GM10266 (cell line): ENCODE results near the gene MTHFD2.

Experiments
- DNase-seq: peaks from one replicate; pipeline ENCODE4 v3.0.0; 2012; ENCODE audit errors: extremely low spot score
- CTCF ChIP-seq: IDR thresholded peaks from 2 replicates; pipeline ENCODE4 v1.5.1; 2012; ENCODE audit warnings: mild to moderate bottlenecking, low read depth; ENCODE audit not compliant: control insufficient read depth, insufficient read depth; ENCODE audit errors: missing control alignments

The MTHFD2 gene

GRCh38 chr2:74253971-74254310 lies 55.5 kb downstream of the MTHFD2 start:
- no peak for TF ChIP-seq CTCF
- DNase-seq, result no peak

- TF ChIP-seq CTCF, result no peak
- DNase-seq, result no peak
Measured at GRCh38 chr2:74255660-74256213, 57.3 kb downstream of the MTHFD2 start.

DNA sequence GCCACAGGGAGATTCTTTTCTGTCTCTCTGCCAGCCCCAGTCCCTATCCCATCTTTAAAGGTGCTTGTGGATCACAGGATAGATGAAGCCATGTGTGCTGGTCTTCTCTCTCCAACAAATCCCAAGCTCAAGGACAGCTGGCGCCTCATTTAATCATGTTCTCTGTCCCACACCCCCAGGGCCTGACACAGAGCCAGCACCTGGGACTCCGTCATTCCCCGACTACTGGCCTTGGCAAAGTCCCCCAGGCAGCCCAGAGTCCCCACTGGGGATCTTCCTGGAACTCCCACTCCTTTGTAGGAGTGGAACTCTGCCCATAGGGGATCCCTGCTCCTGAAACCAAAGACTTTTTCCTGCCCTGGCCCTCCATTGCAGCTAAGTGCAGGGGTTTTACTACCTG lies 60.8 kb downstream of the MTHFD2 start:
- DNase-seq, result no peak
- TF ChIP-seq CTCF, result no peak

DNA sequence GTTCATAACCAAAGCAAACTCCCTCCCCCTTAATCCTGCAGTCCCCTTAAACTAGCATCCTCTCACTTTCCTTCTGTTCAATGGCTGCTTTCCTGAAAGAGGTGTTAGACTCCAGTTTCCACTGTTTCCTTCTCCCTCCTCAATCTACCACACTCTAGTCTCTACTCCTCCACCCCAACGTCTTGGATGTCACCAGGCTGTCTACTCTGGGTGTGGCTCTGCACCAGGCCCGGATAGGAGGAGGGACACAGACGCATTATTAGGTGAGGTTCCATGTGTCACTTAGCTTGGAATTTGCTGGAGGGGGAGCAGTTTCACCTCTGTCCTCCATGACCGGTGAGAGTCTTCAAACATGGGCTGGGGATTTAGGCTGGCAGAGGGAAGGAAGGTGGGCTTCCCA lies 61.3 kb downstream of the MTHFD2 start:
- no peak for TF ChIP-seq CTCF
- no peak for DNase-seq

DNA sequence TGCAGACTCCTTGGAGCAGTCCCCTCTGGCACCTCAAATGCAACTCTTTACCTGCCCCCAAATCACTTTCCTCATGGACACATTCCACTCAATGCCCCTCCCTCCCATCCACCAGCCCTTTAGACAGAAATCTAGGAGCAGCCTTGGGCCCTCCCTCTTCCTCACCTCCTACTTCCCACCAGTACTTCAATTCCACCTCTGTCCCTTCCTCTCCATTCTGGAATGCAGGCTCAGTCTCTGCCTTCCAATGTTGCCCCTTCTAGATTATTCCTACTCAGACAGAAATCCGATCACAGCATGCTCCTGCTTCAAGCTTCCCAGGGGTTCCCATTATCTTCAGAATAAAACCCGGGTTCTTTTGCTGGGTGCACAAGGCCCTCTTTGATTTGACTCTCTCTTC lies 62.1 kb downstream of the MTHFD2 start:
- TF ChIP-seq CTCF, result no peak
- DNase-seq, result no peak

DNA sequence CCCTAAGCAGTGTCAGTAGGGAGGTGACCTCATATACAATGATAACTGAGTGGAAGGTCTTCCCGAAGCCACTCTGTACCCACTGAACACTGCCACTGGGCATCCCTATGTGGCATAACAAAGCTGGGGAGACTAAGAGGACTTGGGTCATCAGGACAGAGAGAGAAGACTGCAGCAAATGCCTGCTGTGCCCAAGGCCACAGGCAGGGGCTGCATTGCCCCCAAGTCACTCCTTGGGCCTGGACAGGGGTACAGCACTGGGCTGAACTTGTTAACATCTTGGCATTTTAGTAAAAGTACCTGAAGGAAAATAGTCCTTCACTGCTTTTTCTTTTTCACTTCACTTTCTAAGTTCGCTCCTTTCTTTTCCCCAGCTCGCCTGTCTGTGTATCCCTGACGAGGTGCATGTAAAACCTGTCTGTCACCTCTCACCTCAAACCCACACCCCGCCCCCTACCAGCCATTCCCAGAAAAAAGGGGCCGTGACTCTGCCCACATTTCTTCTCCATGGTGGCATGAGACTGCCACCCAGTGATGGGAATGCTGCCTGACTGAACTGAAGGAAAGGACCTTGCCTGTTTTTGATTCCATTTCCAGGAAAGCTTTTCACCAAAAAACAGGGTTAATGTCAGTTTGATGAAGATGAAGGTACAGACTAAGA lies 62.9 kb downstream of the MTHFD2 start:
- no peak for DNase-seq
- peak; percentile 31 for TF ChIP-seq CTCF

DNA sequence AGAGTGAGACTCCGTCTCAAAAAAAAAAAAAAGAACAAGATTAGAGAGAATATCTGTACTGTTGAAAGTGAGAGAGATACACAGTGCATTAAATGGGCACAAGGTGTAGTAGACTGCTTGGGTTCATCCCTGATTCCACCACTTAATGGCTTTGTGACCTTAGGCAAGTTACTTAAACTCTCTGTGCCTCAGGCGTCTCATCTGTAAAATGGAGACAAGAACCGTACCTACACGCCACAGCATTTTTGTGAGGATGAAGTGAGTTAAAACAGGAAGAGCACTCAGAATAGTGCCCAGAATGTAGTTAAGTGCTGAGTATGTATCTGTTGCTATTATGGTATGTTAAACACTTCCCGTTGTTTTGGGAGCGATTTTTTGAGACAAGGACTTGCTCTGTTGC lies 64.3 kb downstream of the MTHFD2 start:
- DNase-seq, result no peak
- TF ChIP-seq CTCF, result no peak
